ENCODE results near the gene TEPSIN. TPM values are rescaled to one million over a fixed set of nuclear protein-coding genes. Genes with fewer than 3 reads are reported as not detected.

Gene TEPSIN
- total RNA-seq, 1 experiment from 2014 or later: 14.5 TPM

DNA sequence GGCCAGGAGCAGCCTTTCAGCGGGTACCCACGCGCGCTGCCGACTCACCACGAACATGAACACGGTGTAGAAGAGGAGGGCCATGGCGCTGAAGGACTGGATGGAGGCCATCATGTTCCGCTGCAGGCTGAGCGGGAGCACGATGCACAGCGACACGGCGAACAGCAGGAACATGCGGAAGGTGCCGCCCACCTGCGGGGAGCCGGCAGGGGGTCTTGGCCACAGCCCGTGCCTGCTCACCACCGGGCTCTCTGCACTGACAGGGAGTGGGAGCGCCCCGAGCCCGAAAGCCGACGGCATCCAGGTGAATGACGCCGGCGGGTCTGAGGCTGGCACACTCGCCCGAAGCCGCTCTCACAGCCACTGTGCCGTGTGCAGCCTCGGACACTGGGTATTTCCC, 43.3 kb upstream of the TEPSIN start:
- Histone ChIP-seq H4K20me1 (ENCODE audit: insufficient read depth, low read depth, low read length) (peaks cover 3% of the 10 kb centered on the region; the same call in 1 of the 2 replicates), H3K4me1 (ENCODE audit: low read length) (no peaks in the 10 kb centered on the region; the same call in 1 of the 2 replicates), H3K9ac (ENCODE audit: low read length) (no peak overlapping the region), H3K27ac (ENCODE audit: low read length) (no peak overlapping the region), H3K4me3 (ENCODE audit: low read length) (no peak overlapping the region), H3K9me3 (ENCODE audit: low read length) (no peaks in the 10 kb centered on the region), H3K4me2 (ENCODE audit: low read depth, low read length, poor library complexity, severe bottlenecking) (no peak overlapping the region), H3K9me2 (replicated peaks; ENCODE audit: insufficient read depth, low read length) (no peaks in the 10 kb centered on the region), H3K79me2 (ENCODE audit: low read length) (peaks cover 19% of the 10 kb centered on the region), H3K27me3 (ENCODE audit: low read length) (no peaks in the 10 kb centered on the region), H2AFZ (ENCODE audit: low read length) (no peak overlapping the region), H3K36me3 (ENCODE audit: insufficient read depth, low read length) (no peaks in the 10 kb centered on the region)
- no peak for DNase-seq

DNA sequence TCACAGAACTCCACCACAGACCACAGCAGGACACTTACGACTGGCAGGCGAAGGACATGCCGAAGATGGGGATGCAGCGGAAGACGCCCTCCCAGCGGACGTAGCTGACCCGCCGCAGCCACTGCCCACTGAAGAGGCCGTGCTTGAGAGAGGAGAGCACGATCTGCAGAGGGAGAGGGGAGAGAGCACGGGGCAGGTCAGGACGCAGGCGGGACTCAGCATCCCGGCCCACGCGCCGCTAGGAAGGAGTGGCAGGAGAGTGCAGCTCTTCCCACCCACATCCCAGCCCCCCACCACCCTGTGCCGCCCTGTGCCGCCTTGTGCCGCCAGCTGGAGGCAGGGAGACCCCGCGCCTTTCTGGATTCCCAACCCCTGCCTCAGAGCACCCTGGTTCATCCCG, 41.7 kb upstream of the TEPSIN start:
- no peak overlapping the region for H3K9ac ChIP-seq (ENCODE audit: low read length)
- H3K4me2 ChIP-seq (ENCODE audit: low read depth, low read length, poor library complexity, severe bottlenecking): no peak overlapping the region
- no peak overlapping the region for H3K27ac ChIP-seq (ENCODE audit: low read length)
- no peaks in the 10 kb centered on the region for H3K4me1 ChIP-seq (ENCODE audit: low read length)
- no peaks in the 10 kb centered on the region for H3K9me3 ChIP-seq (ENCODE audit: low read length)
- H2AFZ ChIP-seq (ENCODE audit: low read length): no peak overlapping the region
- DNase-seq: no peak
- no peaks in the 10 kb centered on the region for H3K27me3 ChIP-seq (ENCODE audit: low read length)
- H3K4me3 ChIP-seq (ENCODE audit: low read length): no peak overlapping the region
- H3K36me3 ChIP-seq (ENCODE audit: insufficient read depth, low read length): no peaks in the 10 kb centered on the region
- no peaks in the 10 kb centered on the region; the same call in 1 of the 2 replicates for H4K20me1 ChIP-seq (ENCODE audit: insufficient read depth, low read depth, low read length)
- no peaks in the 10 kb centered on the region for H3K9me2 ChIP-seq (replicated peaks; ENCODE audit: insufficient read depth, low read length)
- H3K79me2 ChIP-seq (ENCODE audit: low read length): peaks cover 6% of the 10 kb centered on the region; the same call in 1 of the 2 replicates

DNA sequence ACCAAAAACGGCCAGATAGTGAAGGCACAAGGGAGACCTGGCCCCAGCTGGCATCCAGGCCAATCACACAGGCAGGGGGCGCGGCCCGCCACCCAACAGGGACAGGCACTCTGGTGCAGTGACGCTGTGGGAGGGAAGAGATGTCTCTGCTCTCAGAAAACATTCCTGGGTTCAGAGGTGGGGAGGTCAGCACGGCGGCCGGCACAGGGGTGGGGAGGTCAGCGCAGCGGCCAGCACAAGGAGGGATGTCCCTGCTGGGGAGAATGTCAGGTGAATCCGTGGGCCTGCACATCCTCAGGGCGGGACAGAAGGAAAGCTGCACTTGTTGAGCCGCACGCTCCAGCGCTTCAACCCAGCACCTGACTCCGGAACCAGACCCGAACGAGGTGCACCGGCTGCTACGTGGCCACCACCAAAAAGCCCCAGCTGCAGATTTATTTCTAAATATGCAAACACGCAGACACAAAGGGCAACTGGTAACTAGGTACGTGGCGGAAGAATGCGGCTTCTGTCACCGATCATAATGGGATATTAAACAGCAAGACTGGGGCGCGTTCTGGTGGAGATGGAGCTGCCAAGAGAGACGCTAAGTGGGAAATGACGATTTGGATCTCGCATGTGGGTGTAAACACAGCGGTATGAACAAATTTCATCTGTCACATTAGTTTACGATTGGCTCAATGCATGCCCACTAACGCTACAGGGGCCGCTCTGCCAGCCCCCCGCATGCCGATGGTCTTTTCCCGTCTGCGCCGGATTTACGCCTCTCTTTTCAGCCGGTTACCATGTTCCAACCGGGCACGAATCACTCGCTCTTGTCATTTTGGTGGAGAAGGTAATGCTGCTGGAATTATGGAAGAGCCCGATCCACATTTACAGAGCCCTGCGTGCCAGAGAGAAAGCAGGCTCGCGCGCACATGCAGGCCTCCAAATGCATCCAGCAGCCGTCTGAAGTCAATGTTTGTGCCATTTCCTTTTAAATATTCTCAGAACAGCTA, 40.7 kb upstream of the TEPSIN start:
- Histone ChIP-seq H3K4me1 (ENCODE audit: low read length) (no peaks in the 10 kb centered on the region), H4K20me1 (ENCODE audit: insufficient read depth, low read depth, low read length) (no peaks in the 10 kb centered on the region; the same call in 1 of the 2 replicates), H3K9ac (ENCODE audit: low read length) (no peak overlapping the region), H3K27me3 (ENCODE audit: low read length) (no peaks in the 10 kb centered on the region), H3K36me3 (ENCODE audit: insufficient read depth, low read length) (no peaks in the 10 kb centered on the region), H3K9me3 (ENCODE audit: low read length) (no peaks in the 10 kb centered on the region), H3K4me2 (ENCODE audit: low read depth, low read length, poor library complexity, severe bottlenecking) (no peak overlapping the region), H3K27ac (ENCODE audit: low read length) (no peak overlapping the region), H2AFZ (ENCODE audit: low read length) (no peak overlapping the region), H3K79me2 (ENCODE audit: low read length) (no peaks in the 10 kb centered on the region), H3K9me2 (replicated peaks; ENCODE audit: insufficient read depth, low read length) (no peaks in the 10 kb centered on the region), H3K4me3 (ENCODE audit: low read length) (no peak overlapping the region)
- no peak for DNase-seq

DNA sequence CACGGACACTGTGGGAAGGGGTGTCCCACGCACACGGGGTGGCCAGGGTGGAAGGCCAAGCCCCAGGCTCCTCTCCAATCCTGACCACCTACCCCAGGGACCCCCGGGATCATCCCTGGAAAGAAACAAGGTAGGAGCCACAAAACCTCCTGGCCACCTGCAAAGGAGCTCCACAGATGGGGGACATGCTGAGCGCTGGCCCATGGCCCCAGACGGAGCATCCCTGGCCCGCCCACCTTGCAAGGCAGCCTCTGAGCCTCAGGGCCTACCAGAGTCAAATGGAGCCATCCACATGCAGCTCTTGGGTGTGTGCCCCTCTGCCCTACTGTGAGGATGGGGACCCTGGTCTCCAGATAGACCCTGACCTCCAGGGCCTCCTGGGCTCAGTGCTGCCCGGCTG, 40.0 kb upstream of the TEPSIN start:
- Histone ChIP-seq H3K9me3 (ENCODE audit: low read length) (no peaks in the 10 kb centered on the region), H3K9me2 (replicated peaks; ENCODE audit: insufficient read depth, low read length) (no peaks in the 10 kb centered on the region), H3K4me1 (ENCODE audit: low read length) (no peaks in the 10 kb centered on the region), H3K27me3 (ENCODE audit: low read length) (no peaks in the 10 kb centered on the region), H3K4me3 (ENCODE audit: low read length) (no peak overlapping the region), H3K9ac (ENCODE audit: low read length) (no peak overlapping the region), H2AFZ (ENCODE audit: low read length) (no peak overlapping the region), H3K27ac (ENCODE audit: low read length) (no peak overlapping the region), H4K20me1 (ENCODE audit: insufficient read depth, low read depth, low read length) (no peaks in the 10 kb centered on the region; the same call in 1 of the 2 replicates), H3K4me2 (ENCODE audit: low read depth, low read length, poor library complexity, severe bottlenecking) (no peak overlapping the region), H3K79me2 (ENCODE audit: low read length) (no peaks in the 10 kb centered on the region), H3K36me3 (ENCODE audit: insufficient read depth, low read length) (no peaks in the 10 kb centered on the region)
- DNase-seq: no peak

DNA sequence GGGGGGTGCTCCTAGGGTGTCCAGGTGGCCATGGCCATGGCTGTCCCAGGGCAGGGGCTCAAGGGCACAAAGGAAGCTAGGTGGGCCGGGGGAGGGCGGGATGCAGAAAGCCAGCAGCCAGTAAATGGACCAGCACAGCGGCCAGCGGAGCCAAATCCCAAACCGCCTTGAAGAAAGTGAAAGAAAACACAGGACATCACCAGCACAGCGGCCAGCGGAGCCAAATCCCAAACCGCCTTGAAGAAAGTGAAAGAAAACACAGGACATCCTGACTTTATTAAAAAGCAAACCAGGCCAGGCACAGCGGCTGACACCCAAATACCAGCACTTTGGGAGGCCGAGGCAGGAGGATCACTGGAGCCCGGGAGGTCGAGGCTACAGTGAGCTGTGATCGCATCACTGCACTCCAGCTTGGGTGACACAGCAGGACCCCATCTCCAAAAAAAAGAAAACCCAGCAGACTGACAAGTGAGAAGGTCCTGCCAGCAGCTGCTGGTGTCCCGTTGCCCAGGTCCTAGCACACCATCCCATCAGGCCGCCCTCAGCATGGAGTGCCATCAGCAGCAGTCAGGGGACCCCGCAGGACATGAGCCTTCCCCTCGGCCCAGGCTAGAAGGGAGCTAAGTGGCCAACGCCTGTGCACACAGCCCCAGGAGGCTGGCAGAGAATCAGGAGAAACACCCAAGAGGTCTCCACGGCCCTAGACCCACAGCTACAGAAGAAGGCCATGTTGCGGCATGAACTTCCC, 39.3 kb upstream of the TEPSIN start:
- Histone ChIP-seq H2AFZ (ENCODE audit: low read length) (no peak overlapping the region), H3K27ac (ENCODE audit: low read length) (no peak overlapping the region), H3K36me3 (ENCODE audit: insufficient read depth, low read length) (no peaks in the 10 kb centered on the region), H3K4me2 (ENCODE audit: low read depth, low read length, poor library complexity, severe bottlenecking) (no peak overlapping the region), H3K9me2 (replicated peaks; ENCODE audit: insufficient read depth, low read length) (no peaks in the 10 kb centered on the region), H3K4me1 (ENCODE audit: low read length) (no peaks in the 10 kb centered on the region), H3K9ac (ENCODE audit: low read length) (no peak overlapping the region), H3K27me3 (ENCODE audit: low read length) (no peaks in the 10 kb centered on the region), H4K20me1 (ENCODE audit: insufficient read depth, low read depth, low read length) (no peaks in the 10 kb centered on the region; the same call in 1 of the 2 replicates), H3K4me3 (ENCODE audit: low read length) (no peak overlapping the region), H3K9me3 (ENCODE audit: low read length) (no peaks in the 10 kb centered on the region), H3K79me2 (ENCODE audit: low read length) (no peaks in the 10 kb centered on the region)
- no peak for DNase-seq

DNA sequence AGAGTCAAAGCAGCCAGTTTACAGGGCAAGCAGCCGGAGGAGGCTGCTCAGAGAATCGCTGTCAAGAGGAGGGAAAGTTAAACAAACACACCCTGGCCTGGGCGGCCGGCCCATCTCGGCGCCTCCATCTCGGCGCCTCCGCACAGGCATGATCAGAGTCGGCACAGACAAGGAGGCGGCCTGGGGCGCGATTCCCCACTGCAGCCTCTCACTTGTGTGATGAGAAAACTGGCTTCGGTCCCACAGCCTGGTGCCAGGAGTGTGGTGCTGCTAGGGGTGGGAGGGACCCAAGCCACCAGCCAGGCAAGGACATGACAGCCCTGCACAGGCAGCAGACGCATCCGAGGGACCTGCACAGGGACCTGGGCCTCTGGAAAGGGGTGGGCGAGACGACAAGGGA, 38.6 kb upstream of the TEPSIN start:
- Histone ChIP-seq H2AFZ (ENCODE audit: low read length) (no peak overlapping the region), H4K20me1 (ENCODE audit: insufficient read depth, low read depth, low read length) (no peaks in the 10 kb centered on the region; the same call in 1 of the 2 replicates), H3K9me3 (ENCODE audit: low read length) (no peaks in the 10 kb centered on the region), H3K36me3 (ENCODE audit: insufficient read depth, low read length) (no peaks in the 10 kb centered on the region), H3K4me3 (ENCODE audit: low read length) (no peak overlapping the region), H3K27me3 (ENCODE audit: low read length) (no peaks in the 10 kb centered on the region), H3K9ac (ENCODE audit: low read length) (no peak overlapping the region), H3K27ac (ENCODE audit: low read length) (no peak overlapping the region), H3K79me2 (ENCODE audit: low read length) (no peaks in the 10 kb centered on the region), H3K4me1 (ENCODE audit: low read length) (no peaks in the 10 kb centered on the region), H3K4me2 (ENCODE audit: low read depth, low read length, poor library complexity, severe bottlenecking) (no peak overlapping the region), H3K9me2 (replicated peaks; ENCODE audit: insufficient read depth, low read length) (no peaks in the 10 kb centered on the region)
- no peak for DNase-seq

DNA sequence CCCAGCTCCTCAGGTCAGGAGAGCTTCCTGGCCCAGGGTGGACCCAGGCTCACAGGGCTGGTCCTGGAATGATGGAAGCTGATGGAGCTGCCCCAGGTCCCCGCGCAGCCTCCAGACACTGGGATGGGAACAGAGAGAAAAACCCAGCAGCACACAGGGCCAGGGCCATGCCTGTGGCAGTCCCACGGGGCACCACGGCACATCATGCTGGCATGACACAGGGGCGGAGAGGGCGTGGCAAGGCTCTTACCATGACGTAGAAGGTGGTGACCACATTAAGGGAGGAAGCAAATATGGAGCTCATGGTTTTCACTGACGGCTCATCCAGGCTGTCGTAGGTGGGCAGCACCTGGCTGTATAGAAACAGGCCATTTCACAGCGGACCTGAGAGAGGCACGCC, 37.9 kb upstream of the TEPSIN start:
- H3K36me3 ChIP-seq (ENCODE audit: insufficient read depth, low read length): no peaks in the 10 kb centered on the region
- no peak overlapping the region for H3K4me2 ChIP-seq (ENCODE audit: low read depth, low read length, poor library complexity, severe bottlenecking)
- no peaks in the 10 kb centered on the region for H3K9me2 ChIP-seq (replicated peaks; ENCODE audit: insufficient read depth, low read length)
- no peak overlapping the region for H3K9ac ChIP-seq (ENCODE audit: low read length)
- H3K27me3 ChIP-seq (ENCODE audit: low read length): no peaks in the 10 kb centered on the region
- H3K4me3 ChIP-seq (ENCODE audit: low read length): no peak overlapping the region
- H2AFZ ChIP-seq (ENCODE audit: low read length): no peak overlapping the region
- H3K9me3 ChIP-seq (ENCODE audit: low read length): no peaks in the 10 kb centered on the region
- DNase-seq: no peak
- no peaks in the 10 kb centered on the region for H3K79me2 ChIP-seq (ENCODE audit: low read length)
- H3K27ac ChIP-seq (ENCODE audit: low read length): no peak overlapping the region
- H4K20me1 ChIP-seq (ENCODE audit: insufficient read depth, low read depth, low read length): no peaks in the 10 kb centered on the region; the same call in 1 of the 2 replicates
- H3K4me1 ChIP-seq (ENCODE audit: low read length): no peaks in the 10 kb centered on the region

DNA sequence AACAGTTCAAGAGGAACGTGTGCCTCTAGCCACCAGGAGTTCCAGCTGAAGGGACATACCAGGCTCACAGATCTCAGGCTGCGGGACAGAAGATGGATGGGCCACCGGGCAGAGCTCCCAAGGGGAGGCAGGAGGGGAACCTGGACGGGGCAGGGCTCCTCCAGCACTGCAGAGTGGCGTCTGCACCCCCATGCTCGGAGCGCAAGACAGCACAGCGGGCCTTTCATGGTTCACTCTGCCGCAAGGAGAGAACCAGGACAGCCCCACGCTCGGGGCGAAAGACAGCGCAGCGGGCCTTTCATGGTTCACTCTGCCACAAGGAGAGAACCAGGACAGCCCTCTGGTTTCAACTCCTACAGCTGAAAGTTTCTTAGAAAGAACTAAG, 35.6 kb upstream of the TEPSIN start:
- H3K9me2 ChIP-seq (replicated peaks; ENCODE audit: insufficient read depth, low read length): no peaks in the 10 kb centered on the region
- H3K4me1 ChIP-seq (ENCODE audit: low read length): no peaks in the 10 kb centered on the region
- no peak overlapping the region for H3K4me3 ChIP-seq (ENCODE audit: low read length)
- H3K4me2 ChIP-seq (ENCODE audit: low read depth, low read length, poor library complexity, severe bottlenecking): no peak overlapping the region
- no peaks in the 10 kb centered on the region for H4K20me1 ChIP-seq (ENCODE audit: insufficient read depth, low read depth, low read length)
- no peak overlapping the region for H3K27ac ChIP-seq (ENCODE audit: low read length)
- no peaks in the 10 kb centered on the region for H3K9me3 ChIP-seq (ENCODE audit: low read length)
- H3K79me2 ChIP-seq (ENCODE audit: low read length): no peaks in the 10 kb centered on the region
- H3K9ac ChIP-seq (ENCODE audit: low read length): no peak overlapping the region
- H2AFZ ChIP-seq (ENCODE audit: low read length): no peak overlapping the region
- no peaks in the 10 kb centered on the region; the same call in 1 of the 2 replicates for H3K36me3 ChIP-seq (ENCODE audit: insufficient read depth, low read length)
- no peak for DNase-seq
- H3K27me3 ChIP-seq (ENCODE audit: low read length): no peaks in the 10 kb centered on the region

All from Karpas-422 (cell line).